Measurements from ENCODE around the gene EAF2. TPM values are rescaled to one million over a fixed set of nuclear protein-coding genes. Genes with fewer than 3 reads are reported as not detected.

Gene EAF2
- total RNA-seq (1 to 10 TPM; 1.8 to 7.0 (median 3.3) TPM), polyA plus RNA-seq (1 to 10 TPM; 3.7 to 7.4 TPM)
- long read RNA-seq, donor 1, partial matches to known transcripts: 2 of 7 reads
- long read RNA-seq, donor 1, other reads (novel, unspliced or antisense): 4 of 7 reads
- long read RNA-seq, donor 2, partial matches to known transcripts: 0 of 6 reads
- long read RNA-seq, donor 2, other reads (novel, unspliced or antisense): 5 of 6 reads
- long read RNA-seq, donor 3, partial matches to known transcripts: 0 of 2 reads
- long read RNA-seq, donor 3, other reads (novel, unspliced or antisense): 1 of 2 reads

DNA sequence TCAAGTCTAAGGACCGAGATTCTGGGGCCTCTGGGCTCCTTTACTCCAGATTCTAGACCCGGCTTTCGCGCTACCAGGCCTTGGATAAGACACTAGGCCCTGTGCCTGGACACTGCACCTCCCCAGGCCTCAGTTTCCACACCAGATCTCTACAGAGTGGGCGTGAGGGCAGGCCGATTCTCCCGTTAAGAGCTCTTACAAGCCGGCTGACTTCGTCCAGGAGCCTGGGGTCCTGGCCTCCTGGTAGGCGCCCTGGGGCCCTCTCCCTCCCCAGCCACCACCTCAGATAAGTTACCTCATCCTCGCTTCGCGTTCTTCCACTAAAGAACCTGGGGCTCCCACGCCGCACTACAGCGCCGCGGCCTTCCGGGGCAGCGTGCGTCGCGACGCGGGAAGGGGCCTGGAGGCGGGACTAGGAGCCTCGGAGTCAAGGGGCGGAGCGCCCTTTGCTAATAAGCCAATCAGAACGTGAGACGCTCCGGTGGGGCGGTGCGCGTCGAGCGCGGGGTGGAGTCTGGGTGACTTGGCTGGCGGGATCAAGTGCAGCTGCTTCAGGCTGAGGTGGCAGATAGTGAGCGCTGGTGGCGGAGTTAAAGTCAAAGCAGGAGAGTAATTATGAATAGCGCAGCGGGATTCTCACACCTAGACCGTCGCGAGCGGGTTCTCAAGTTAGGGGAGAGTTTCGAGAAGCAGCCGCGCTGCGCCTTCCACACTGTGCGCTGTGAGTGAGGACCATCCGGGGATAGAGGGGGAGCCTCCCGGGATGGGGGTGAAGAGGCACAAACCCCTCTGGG lies at the start of gene EAF2, which contains the start of gene IQCB1:
Gene EAF2 (plus strand): TSS at position 539 of the 794 bp plus-strand sequence. CDS start 77 bp downstream, at position 616.
Gene IQCB1 (minus strand): TSS at position 390 of the 794 bp plus-strand sequence. CDS start 6,100 bp downstream, outside the sequence.
- TF ChIP-seq, protein P1, sequence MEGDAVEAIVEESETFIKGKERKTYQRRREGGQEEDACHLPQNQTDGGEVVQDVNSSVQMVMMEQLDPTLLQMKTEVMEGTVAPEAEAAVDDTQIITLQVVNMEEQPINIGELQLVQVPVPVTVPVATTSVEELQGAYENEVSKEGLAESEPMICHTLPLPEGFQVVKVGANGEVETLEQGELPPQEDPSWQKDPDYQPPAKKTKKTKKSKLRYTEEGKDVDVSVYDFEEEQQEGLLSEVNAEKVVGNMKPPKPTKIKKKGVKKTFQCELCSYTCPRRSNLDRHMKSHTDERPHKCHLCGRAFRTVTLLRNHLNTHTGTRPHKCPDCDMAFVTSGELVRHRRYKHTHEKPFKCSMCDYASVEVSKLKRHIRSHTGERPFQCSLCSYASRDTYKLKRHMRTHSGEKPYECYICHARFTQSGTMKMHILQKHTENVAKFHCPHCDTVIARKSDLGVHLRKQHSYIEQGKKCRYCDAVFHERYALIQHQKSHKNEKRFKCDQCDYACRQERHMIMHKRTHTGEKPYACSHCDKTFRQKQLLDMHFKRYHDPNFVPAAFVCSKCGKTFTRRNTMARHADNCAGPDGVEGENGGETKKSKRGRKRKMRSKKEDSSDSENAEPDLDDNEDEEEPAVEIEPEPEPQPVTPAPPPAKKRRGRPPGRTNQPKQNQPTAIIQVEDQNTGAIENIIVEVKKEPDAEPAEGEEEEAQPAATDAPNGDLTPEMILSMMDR (IDR thresholded peaks at IDR 0.05): peak in 3 of 9 donors; percentile 21 to 36 (median 33)
- DNase-seq (peak; percentile 96), ATAC-seq (peak; percentile 100)
- Histone ChIP-seq H3K27ac (peak within 1 kb of the TSS in 9 of 10 donors; percentile 57 to 90 (median 74)), H3K9me3 (no peaks in the 10 kb centered on the region), H3K27me3 (no peaks in the 10 kb centered on the region), H3K4me1 (peaks cover 0 to 25% (median 19%) of the 10 kb centered on the region in 9 donors), H3K4me3 (peak within 1 kb of the TSS; percentile 57 to 91 (median 74)), H3K36me3 (peaks cover 0 to 29% (median 0%) of the 10 kb centered on the region in 9 donors)
- WGBS, 2 donors: 0% methylated on average over 54 of the region's 54 CpGs
- intact Hi-C loops (cut with DNase I): loop anchor here in 1 of 10 donors (5.0 kb wide), 1 partner anchor 83 kb away; no protein-coding TSS in a partner anchor

DNA sequence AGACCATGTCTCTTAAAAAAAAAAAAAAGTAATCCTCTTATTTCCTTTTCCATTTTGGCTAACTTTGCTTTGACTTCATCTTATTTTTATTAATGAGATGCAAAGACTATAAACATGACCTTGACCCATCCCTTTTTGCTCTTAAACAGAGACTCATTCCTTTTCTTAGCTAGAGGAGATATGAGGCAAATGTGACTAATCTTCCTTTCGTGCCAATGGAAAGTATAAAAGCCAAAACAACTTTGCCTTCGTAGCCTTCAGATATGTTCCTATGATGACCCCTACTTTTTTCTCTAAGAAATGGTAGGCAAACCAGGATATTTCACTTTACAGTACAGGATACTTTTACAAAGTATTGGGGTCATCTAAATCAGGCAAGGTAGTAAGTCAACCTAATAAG lies 48.5 kb upstream of the EAF2 start:
- TF ChIP-seq, protein P1 (IDR thresholded peaks at IDR 0.05): no peak
- 35 to 38% methylated on average over 2 of the region's 2 CpGs for WGBS, 2 donors
- Histone ChIP-seq H3K27me3 (no peaks in the 10 kb centered on the region), H3K9me3 (no peaks in the 10 kb centered on the region), H3K4me3 (no peak overlapping the region), H3K4me1 (peaks cover 0 to 5% (median 0%) of the 10 kb centered on the region in 9 donors), H3K27ac (peak overlapping the region in 1 of 10 donors; percentile 30), H3K36me3 (peaks cover 0 to 97% (median 15%) of the 10 kb centered on the region in 9 donors)
- intact Hi-C loops (cut with DNase I): no loop called here
- DNase-seq: no peak
- ATAC-seq: peak in 2 of 8 donors; percentile 28 to 53

DNA sequence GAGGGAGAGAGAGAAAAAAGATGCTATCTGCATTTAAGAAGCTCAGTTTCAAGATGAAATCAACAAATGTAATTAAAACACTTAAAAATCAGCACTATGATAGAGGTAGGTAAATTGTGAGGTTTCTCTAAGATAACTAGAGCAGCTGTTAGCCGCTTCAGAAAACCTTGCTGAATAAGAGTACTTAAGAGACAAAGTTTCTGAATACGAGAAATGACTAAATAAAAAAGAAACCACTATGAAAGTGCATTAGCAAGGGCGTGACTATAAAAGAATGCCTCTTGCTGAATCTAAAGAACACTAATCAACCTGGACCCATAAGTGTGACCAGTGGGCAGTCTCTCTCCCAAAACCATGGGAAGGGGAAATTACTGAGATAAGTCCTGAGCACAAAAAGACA lies 41.9 kb upstream of the EAF2 start:
- peaks cover 0 to 80% (median 11%) of the 10 kb centered on the region in 9 donors for H3K36me3 ChIP-seq
- no peak overlapping the region for H3K27ac ChIP-seq
- no peak overlapping the region for H3K4me3 ChIP-seq
- 94 to 97% methylated on average over 3 of the region's 3 CpGs for WGBS, 2 donors
- ATAC-seq: no peak
- intact Hi-C loops (cut with DNase I): no loop called here
- peaks cover 0 to 7% (median 0%) of the 10 kb centered on the region in 9 donors for H3K4me1 ChIP-seq
- no peak for DNase-seq
- no peaks in the 10 kb centered on the region for H3K9me3 ChIP-seq
- TF ChIP-seq, protein P1 (IDR thresholded peaks at IDR 0.05): no peak
- H3K27me3 ChIP-seq: no peaks in the 10 kb centered on the region

DNA sequence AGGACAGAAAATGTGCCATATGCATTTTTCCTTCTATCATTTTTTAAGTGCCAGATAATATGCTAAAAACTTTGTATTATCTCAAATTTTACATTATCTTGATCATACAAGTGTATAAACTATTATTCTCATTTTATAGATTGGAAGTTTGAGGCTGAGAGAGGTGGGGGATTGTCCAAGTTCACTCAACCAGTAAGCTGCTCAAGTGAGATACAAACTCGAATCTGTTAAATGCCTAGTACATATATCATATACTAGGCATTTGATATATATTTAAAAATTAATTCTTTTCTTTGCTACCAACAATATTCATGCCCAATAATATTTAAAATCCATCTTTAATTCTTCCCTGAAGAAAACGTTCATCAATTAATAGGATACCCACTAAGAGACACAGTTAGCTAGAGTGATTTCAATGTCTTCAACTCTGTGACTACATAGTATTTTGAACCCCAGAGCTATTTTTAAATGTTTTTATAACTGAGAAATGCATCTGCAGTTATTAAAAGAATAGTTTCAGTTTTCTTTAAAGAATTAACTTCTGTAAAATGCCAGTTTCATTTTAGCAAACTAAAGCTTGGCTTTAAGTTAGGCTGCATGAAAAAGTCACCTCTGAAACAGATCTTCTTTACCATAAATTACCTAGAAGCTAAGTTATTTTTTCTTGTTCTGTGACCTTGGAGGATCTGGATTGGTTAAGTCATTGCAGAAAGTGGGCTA lies 40.6 kb upstream of the EAF2 start:
- DNase-seq: no peak
- H3K36me3 ChIP-seq: peaks cover 0 to 80% (median 9%) of the 10 kb centered on the region in 9 donors
- peaks cover 0 to 7% (median 0%) of the 10 kb centered on the region in 9 donors for H3K4me1 ChIP-seq
- no peak overlapping the region for H3K27ac ChIP-seq
- TF ChIP-seq, protein P1 (IDR thresholded peaks at IDR 0.05): no peak
- H3K27me3 ChIP-seq: no peaks in the 10 kb centered on the region
- H3K9me3 ChIP-seq: no peaks in the 10 kb centered on the region
- ATAC-seq: no peak
- intact Hi-C loops (cut with DNase I): no loop called here
- H3K4me3 ChIP-seq: no peak overlapping the region
- WGBS, 2 donors: 93 to 95% methylated on average over 2 of the region's 2 CpGs
